ENCODE results near the gene MDP1. TPM values are rescaled to one million over a fixed set of nuclear protein-coding genes. Genes with fewer than 3 reads are reported as not detected.

MDP1 gene
- total and polyA plus RNA-seq, 2 experiments from 2014 or later = 9.8 to 31.1 TPM

GRCh38 chr14:24181371-24182077 lies 34.3 kb downstream of the MDP1 start:
- no peak for ATAC-seq
- H2AFZ ChIP-seq = no peak overlapping the region

More at GRCh38 chr14:24181371-24182077, 34.3 kb downstream of the MDP1 start:
- no peak for DNase-seq (ENCODE audit: low spot score)
- no peaks in the 10 kb centered on the region for H3K79me2 ChIP-seq (replicated peaks; ENCODE audit: insufficient read depth)
- no peaks in the 10 kb centered on the region for H3F3A ChIP-seq (replicated peaks; ENCODE audit: low read depth)
- no peaks in the 10 kb centered on the region; the same call in 1 of the 2 replicates for H3K36me3 ChIP-seq (ENCODE audit: insufficient read depth)
- no peak overlapping the region for H3K4me2 ChIP-seq
- no peak overlapping the region for H3K4me3 ChIP-seq
- Mint-ChIP-seq H3K4me1 (no peaks in the 10 kb centered on the region), H3K36me3 (ENCODE audit: low read depth) (peaks cover 79% of the 10 kb centered on the region), H3K27ac (no peak overlapping the region), H3K27me3 (ENCODE audit: insufficient read depth, low read depth, poor library complexity) (peaks cover 34% of the 10 kb centered on the region), H3K9me3 (peaks cover 3% of the 10 kb centered on the region; the same call in 2 of the 3 replicates), H3K4me3 (no peak overlapping the region)
- no peaks in the 10 kb centered on the region for H3K4me1 ChIP-seq (ENCODE audit: insufficient read depth)
- H3K9me2 ChIP-seq (ENCODE audit: insufficient read depth) = no peaks in the 10 kb centered on the region
- H3K27ac ChIP-seq (ENCODE audit: low read depth) = no peak overlapping the region
- no peaks in the 10 kb centered on the region for H3K27me3 ChIP-seq (ENCODE audit: insufficient read depth)
- no peak for TF ChIP-seq POLR2AphosphoS5 (IDR thresholded peaks at IDR 0.05; ENCODE audit: low read depth)
- no peak for TF ChIP-seq ZNF114 (CRISPR knock-in tag; IDR thresholded peaks at IDR 0.05)
- no peak for TF ChIP-seq REST (IDR thresholded peaks at IDR 0.05; ENCODE audit: unreplicated experiment)
- no peak for TF ChIP-seq ZNF462 (CRISPR knock-in tag; IDR thresholded peaks at IDR 0.05)
- H4K20me1 ChIP-seq (replicated peaks; ENCODE audit: insufficient read depth) = no peaks in the 10 kb centered on the region; the same call in 1 of the 2 replicates
